ENCODE measurements around the gene PUSL1. TPM values are rescaled to one million over a fixed set of nuclear protein-coding genes. Genes with fewer than 3 reads are reported as not detected.

Gene PUSL1
- total RNA-seq, 2 donors from 2014 or later = 21.7 to 23.8 TPM

GRCh38 chr1:1328254-1328653 lies 19.9 kb downstream of the PUSL1 start:
- Mint-ChIP-seq H3K27ac (no peak overlapping the region), H3K4me3 (no peak overlapping the region), H3K36me3 (ENCODE audit: low read depth) (no peaks in the 10 kb centered on the region), H3K27me3 (ENCODE audit: insufficient read depth) (no peaks in the 10 kb centered on the region), H3K4me1 (peaks cover 4% of the 10 kb centered on the region), H3K9me3 (no peaks in the 10 kb centered on the region)
- no peak overlapping the region for H3K4me3 ChIP-seq (ENCODE audit: low read length)
- H3K27me3 ChIP-seq (ENCODE audit: control insufficient read depth, insufficient read depth, low read length, poor library complexity, severe bottlenecking) = no peaks in the 10 kb centered on the region
- H3K9ac ChIP-seq (ENCODE audit: extremely low read depth, low read length, poor library complexity, severe bottlenecking) = no peak overlapping the region
- no peaks in the 10 kb centered on the region for H3K36me3 ChIP-seq (ENCODE audit: control insufficient read depth, insufficient read depth, low read length)
- no peak for DNase-seq
- H3K4me1 ChIP-seq (ENCODE audit: control insufficient read depth, insufficient read depth, low read length) = no peaks in the 10 kb centered on the region
- H3K27ac ChIP-seq (ENCODE audit: low read depth, low read length) = no peak overlapping the region
- no peaks in the 10 kb centered on the region for H3K9me3 ChIP-seq (ENCODE audit: control insufficient read depth, low read length)
- TF ChIP-seq CTCF (conservative IDR thresholded peaks at IDR 0.05) = no peak
- WGBS, 2 experiments (ENCODE audit: insufficient coverage in 1 of 2, insufficient read length in 1 of 2) = 93 to 99% methylated on average over 11 to 15 of the region's 15 CpGs

- no peak for TF ChIP-seq CTCF (conservative IDR thresholded peaks at IDR 0.05)
- Mint-ChIP-seq H3K36me3 (ENCODE audit: low read depth) (no peaks in the 10 kb centered on the region), H3K4me1 (no peaks in the 10 kb centered on the region), H3K9me3 (no peaks in the 10 kb centered on the region), H3K27me3 (ENCODE audit: insufficient read depth) (no peaks in the 10 kb centered on the region), H3K4me3 (no peak overlapping the region), H3K27ac (no peak overlapping the region)
- Histone ChIP-seq H3K27ac (ENCODE audit: low read depth, low read length) (no peak overlapping the region), H3K27me3 (ENCODE audit: control insufficient read depth, insufficient read depth, low read length, poor library complexity, severe bottlenecking) (no peaks in the 10 kb centered on the region), H3K4me3 (ENCODE audit: low read length) (no peak overlapping the region), H3K9me3 (ENCODE audit: control insufficient read depth, low read length) (no peaks in the 10 kb centered on the region), H3K4me1 (ENCODE audit: control insufficient read depth, insufficient read depth, low read length) (no peaks in the 10 kb centered on the region), H3K9ac (ENCODE audit: extremely low read depth, low read length, poor library complexity, severe bottlenecking) (no peak overlapping the region), H3K36me3 (ENCODE audit: control insufficient read depth, insufficient read depth, low read length) (no peaks in the 10 kb centered on the region)
- DNase-seq = no peak
- WGBS, 2 experiments (ENCODE audit: insufficient coverage in 1 of 2, insufficient read length in 1 of 2) = 93 to 94% methylated on average over 56 to 58 of the region's 58 CpGs
Measured at GRCh38 chr1:1329304-1330210, 21.2 kb downstream of the PUSL1 start.

GRCh38 chr1:1330366-1331067 lies 22.1 kb downstream of the PUSL1 start:
- Mint-ChIP-seq H3K9me3 (no peaks in the 10 kb centered on the region), H3K36me3 (ENCODE audit: low read depth) (peaks cover 2% of the 10 kb centered on the region), H3K27ac (no peak overlapping the region), H3K4me1 (no peaks in the 10 kb centered on the region), H3K4me3 (no peak overlapping the region), H3K27me3 (ENCODE audit: insufficient read depth) (no peaks in the 10 kb centered on the region)
- 88 to 99% methylated on average over 10 to 15 of the region's 15 CpGs for WGBS, 2 experiments (ENCODE audit: insufficient coverage in 1 of 2, insufficient read length in 1 of 2)
- no peak for TF ChIP-seq CTCF (conservative IDR thresholded peaks at IDR 0.05)
- no peaks in the 10 kb centered on the region for H3K4me1 ChIP-seq (ENCODE audit: control insufficient read depth, insufficient read depth, low read length)
- DNase-seq = no peak
- H3K27ac ChIP-seq (ENCODE audit: low read depth, low read length) = peak overlapping the region; percentile 24
- H3K36me3 ChIP-seq (ENCODE audit: control insufficient read depth, insufficient read depth, low read length) = no peaks in the 10 kb centered on the region
- H3K9me3 ChIP-seq (ENCODE audit: control insufficient read depth, low read length) = no peaks in the 10 kb centered on the region
- H3K9ac ChIP-seq (ENCODE audit: extremely low read depth, low read length, poor library complexity, severe bottlenecking) = no peak overlapping the region
- H3K4me3 ChIP-seq (ENCODE audit: low read length) = no peak overlapping the region
- no peaks in the 10 kb centered on the region for H3K27me3 ChIP-seq (ENCODE audit: control insufficient read depth, insufficient read depth, low read length, poor library complexity, severe bottlenecking)
